Large intestine (tissue), 3 donors: Measurements from ENCODE around the gene ABCF2. TPM values are rescaled to one million over a fixed set of nuclear protein-coding genes. Genes with fewer than 3 reads are reported as not detected.

Source experiments
- DNase-seq, 2 donors: peaks; one replicate each; pipeline versions ENCODE4 v3.0.0 to v3.0.0-alpha.2; 2013
- H3K27ac ChIP-seq: one replicate; pipeline ENCODE4 v1.5.1; 2013; ENCODE audit warnings: low read length
- H3K27me3 ChIP-seq: 2 replicates; pipeline ENCODE4 v1.6.1; 2013; ENCODE audit warnings: low read length; ENCODE audit not compliant: control insufficient read depth, insufficient read depth
- H3K36me3 ChIP-seq: 2 replicates; pipeline ENCODE4 v1.6.1; 2013; ENCODE audit warnings: low read length; ENCODE audit not compliant: control insufficient read depth, insufficient read depth
- H3K4me1 ChIP-seq: one replicate; pipeline ENCODE4 v1.6.1; 2013; ENCODE audit warnings: low read length; ENCODE audit not compliant: control insufficient read depth, insufficient read depth
- H3K4me3 ChIP-seq: one replicate; pipeline ENCODE4 v1.5.1; 2013; ENCODE audit warnings: low read length
- H3K9me3 ChIP-seq: one replicate; pipeline ENCODE4 v1.6.1; 2013; ENCODE audit warnings: mild to moderate bottlenecking, low read depth, low read length, moderate library complexity; ENCODE audit not compliant: control insufficient read depth
- WGBS: methylation state at CpG from one replicate; pipeline ENCODE4 v1.1.5; 2013; ENCODE audit warnings: low lambda C conversion rate; ENCODE audit not compliant: insufficient coverage; 5-methylcytosine and 5-hydroxymethylcytosine counted together
- polyA plus RNA-seq: library from polyadenylated mRNA; unstranded; fragments of 120-200 nt; gene quantifications from one replicate; pipeline ENCODE4 v1.2.1, GENCODE V29; 2013

The ABCF2 gene
- polyA plus RNA-seq, 1 donor, result 19.1 TPM

DNA sequence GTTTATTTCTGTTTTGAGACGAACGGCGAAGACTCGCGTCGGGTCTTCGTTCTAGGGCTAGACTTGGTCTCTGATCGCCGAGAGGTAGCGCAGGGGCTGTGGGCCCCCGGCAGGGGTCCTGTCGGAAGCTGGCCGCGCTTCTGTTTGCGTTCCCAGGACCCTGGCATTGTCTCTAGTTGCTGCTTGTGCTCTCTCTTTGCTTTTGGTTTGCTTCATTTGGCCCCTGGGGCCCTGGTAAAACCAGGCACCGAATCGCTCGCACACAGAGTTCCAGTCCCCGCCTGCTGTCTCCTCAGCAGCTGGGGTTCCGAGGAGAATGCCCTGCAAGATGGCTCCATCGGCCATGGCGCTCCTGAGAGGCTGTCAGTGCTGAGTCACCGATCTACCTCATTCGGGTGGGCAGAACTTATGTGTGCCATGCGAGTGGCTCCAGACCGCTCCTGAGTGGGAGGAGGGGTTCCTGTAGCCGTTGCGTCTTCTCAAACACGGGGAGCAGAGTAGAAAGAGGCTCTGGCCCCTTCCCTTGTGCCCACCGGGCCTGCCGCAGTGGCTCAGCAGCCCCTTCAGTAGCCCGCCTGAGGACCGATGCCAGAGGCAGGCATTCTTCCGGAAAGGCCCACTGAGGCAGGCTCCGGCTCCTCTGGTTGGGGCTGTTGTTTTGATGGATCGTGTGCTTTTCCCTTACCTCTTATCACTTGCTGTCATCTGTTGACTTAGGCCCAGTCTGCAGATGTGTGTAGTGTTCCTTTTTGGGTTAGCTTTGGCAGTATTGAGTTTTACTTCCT lies 6.1 kb upstream of the ABCF2 start:
- peaks cover 5% of the 10 kb centered on the region for H3K4me1 ChIP-seq
- peak in 1 of 2 donors; percentile 48 for DNase-seq
- H3K9me3 ChIP-seq, result peaks cover 5% of the 10 kb centered on the region
- peak overlapping the region; percentile 40 for H3K27ac ChIP-seq
- H3K36me3 ChIP-seq, result peaks cover 33% of the 10 kb centered on the region
- WGBS, result no CpG with 5 or more reads among the region's 36 CpGs
- peak overlapping the region; percentile 94 for H3K4me3 ChIP-seq
- no peaks in the 10 kb centered on the region for H3K27me3 ChIP-seq

DNA sequence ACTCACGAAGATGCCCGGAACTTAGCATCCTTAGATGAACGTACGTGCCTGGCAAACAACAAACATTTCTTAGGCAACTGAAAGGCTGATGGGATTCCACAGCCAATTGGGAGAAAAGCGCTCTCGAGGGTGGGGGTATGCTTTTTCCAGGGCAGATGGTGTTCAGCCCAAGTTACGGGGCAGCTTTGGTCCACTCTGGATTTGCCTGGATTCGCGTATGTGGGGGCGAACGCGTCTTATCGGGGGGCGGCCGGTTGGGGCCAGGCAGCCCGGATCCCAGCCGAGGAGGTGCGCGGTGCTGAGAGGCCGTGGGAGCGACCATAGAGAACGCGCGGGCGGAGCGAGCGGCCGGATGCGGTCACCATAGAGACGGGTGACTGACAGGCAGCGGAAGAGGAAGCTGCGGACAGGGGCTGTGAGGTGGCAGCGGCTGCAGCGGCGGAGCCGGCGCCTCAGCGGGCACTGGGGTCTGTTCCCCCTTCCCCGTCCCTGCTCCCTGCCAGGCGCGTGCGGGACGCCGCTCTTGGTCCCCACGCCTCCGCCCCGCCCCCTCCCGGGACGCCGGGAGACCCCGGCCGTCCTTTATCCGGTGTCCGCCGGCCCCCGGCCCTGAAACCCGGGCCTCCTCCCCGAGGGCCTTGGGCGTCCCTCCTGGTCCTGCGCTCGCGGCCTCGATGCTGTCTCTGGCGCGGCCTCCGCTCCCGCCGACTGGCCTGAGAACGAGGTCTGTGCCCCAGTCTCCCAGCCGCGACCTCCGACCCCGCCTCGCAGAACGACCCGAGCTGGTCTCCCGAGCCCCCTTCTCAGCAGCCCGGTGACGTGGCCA lies 5.3 kb upstream of the ABCF2 start, which contains the start of gene CHPF2:
Gene CHPF2, plus strand, starts transcription at position 393 of the 826 bp plus-strand sequence. CDS start 1,529 bp downstream, outside the sequence.
- WGBS, result no CpG with 5 or more reads among the region's 79 CpGs
- Histone ChIP-seq H3K27ac (peak within 1 kb of the TSS; percentile 40), H3K36me3 (peaks cover 25% of the 10 kb centered on the region), H3K27me3 (no peaks in the 10 kb centered on the region), H3K9me3 (no peaks in the 10 kb centered on the region), H3K4me3 (peak within 1 kb of the TSS; percentile 94), H3K4me1 (peaks cover 8% of the 10 kb centered on the region)
- DNase-seq, result peak; percentile 84 to 89

DNA sequence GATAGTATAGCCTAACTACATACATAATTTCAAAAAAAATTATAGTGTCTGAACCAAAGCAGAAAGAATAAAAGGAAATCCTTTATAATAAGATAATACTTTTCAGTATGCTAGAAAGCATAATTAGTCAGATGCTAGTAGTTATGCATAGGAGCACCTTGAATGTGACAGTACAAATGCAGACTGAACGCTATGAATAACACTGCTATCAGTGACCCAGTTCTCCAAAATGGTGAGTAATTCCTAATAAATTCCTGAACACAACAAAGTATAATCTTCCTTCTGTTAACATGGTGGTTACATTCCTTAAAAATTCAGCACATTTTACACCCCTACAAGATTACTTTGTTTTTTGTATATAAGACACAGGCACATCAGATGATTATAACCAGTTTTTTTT lies 4.1 kb upstream of the ABCF2 start:
- Histone ChIP-seq H3K4me1 (peaks cover 11% of the 10 kb centered on the region), H3K27me3 (no peaks in the 10 kb centered on the region), H3K36me3 (peaks cover 14% of the 10 kb centered on the region), H3K27ac (no peak overlapping the region), H3K4me3 (no peak overlapping the region), H3K9me3 (no peaks in the 10 kb centered on the region)
- 100% methylated on average over 1 of the region's 1 CpG for WGBS
- DNase-seq, result no peak

DNA sequence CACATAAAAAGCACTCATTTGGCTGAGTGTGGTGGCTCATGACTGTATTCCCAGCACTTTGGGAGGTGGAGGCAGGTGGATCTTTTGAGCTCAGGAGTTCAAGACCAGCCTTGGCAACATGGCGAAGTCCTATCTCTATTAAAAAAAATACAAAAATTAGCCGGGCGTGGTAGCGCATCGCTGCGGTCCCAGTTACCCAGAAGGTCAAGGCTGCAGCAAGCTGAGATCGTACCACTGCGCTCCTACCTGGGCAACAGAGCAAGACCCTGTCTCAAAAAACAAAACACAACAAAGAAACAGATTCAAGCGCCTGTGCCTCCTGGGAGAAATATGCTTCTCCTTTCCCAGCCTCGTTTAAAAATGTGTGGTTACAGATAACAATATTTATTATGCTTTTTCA lies 2.2 kb upstream of the ABCF2 start:
- DNase-seq, result no peak
- H3K27me3 ChIP-seq, result no peaks in the 10 kb centered on the region
- no peaks in the 10 kb centered on the region for H3K9me3 ChIP-seq
- H3K36me3 ChIP-seq, result peaks cover 9% of the 10 kb centered on the region
- WGBS, result no CpG with 5 or more reads among the region's 10 CpGs
- no peak overlapping the region for H3K4me3 ChIP-seq
- no peak overlapping the region for H3K27ac ChIP-seq
- H3K4me1 ChIP-seq, result peaks cover 14% of the 10 kb centered on the region

DNA sequence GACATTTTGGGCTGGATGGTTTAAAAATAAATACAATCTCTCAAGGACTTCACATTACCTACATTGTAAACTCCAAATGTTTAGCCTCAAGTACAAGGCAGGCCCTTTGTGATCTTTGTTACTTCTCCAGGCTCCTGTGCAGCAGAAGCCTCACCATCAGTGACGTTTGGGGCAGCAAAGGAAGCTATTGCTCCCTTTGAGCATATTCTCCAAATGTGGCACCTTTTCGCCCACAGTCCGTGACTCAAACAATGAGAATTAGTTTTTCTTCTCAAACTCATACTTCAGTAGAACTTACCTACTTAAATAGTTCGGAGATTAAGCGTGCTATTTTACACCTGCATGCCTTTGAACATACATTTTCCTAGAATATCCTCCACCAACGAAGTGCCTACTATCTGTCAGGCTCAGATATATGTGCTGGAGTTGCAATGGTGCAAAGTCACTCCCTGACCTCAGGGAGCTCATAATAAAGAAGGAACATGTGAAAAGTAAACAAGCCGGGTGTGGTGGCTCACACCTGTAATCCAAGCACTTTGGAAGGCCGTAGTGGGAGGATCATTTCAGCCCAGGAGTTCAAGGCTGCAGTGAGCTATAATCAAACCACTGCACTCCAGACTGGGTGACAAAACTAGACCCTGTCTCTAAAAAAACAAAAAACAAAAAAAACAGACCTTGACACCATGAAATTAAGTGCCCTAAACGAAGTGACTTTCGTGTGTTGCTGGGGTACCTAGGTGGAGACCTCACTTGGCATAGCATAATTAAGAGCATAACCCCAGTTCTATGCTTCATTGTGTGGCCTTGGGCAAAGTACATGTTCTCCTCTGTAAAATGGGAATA lies 1.2 kb upstream of the ABCF2 start:
- WGBS, result 61% methylated on average over 3 of the region's 10 CpGs
- H3K27ac ChIP-seq, result peak overlapping the region; percentile 71

DNA sequence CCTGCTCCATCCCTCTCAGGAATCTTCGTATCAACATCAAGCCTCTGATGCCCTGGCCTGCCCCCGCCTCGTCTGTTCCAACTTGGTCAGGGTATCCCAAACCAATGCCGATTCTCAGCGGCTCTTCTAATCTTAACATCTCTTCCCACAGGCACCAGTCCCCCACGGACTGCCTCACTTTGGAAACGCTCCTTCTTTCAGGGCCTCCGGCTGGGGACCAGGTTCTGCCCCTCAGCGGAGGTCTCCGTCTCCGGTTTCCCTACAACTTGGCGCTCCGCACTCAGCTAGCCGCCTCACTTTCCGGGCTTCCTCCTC lies 488 bp downstream of the ABCF2 start:
- peak overlapping the region; percentile 66 for H3K4me3 ChIP-seq
- no CpG with 5 or more reads among the region's 15 CpGs for WGBS
- no peaks in the 10 kb centered on the region for H3K9me3 ChIP-seq
- peaks cover 14% of the 10 kb centered on the region for H3K4me1 ChIP-seq
- H3K36me3 ChIP-seq, result peaks cover 33% of the 10 kb centered on the region
- no peaks in the 10 kb centered on the region for H3K27me3 ChIP-seq
- no peak for DNase-seq
- H3K27ac ChIP-seq, result no peak overlapping the region

More for the DNA sequence above, 1.2 kb upstream of the ABCF2 start:
- H3K4me1 ChIP-seq, result peaks cover 14% of the 10 kb centered on the region
- peak in 1 of 2 donors; percentile 52 for DNase-seq
- H3K27me3 ChIP-seq, result no peaks in the 10 kb centered on the region
- peaks cover 19% of the 10 kb centered on the region for H3K36me3 ChIP-seq
- peak overlapping the region; percentile 66 for H3K4me3 ChIP-seq
- no peaks in the 10 kb centered on the region for H3K9me3 ChIP-seq

DNA sequence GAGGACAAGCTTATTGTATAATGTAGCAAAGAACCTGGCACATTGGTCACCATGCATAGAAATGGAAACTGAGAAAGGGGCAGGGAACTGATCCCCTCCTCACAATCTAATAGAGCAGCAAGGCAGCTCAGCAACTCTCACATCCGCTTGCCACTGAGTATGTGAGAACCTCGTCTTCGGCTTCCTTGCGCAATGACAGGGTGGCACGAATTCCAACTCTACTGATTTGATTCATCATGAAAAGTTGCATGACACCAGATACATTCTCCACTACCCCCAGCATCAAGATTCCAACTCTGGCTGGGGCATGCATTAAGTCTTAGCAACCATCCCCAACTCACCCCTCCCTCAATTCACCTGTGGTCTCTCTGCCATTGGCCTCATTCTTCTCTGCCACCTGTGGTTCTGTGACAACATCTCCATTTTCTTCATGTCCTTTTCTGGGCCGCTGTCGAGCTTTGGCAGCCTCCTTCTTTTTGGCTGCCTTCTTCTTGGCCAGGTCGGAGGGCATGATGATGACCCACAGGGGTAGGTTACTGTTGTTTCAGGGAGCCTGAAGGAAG lies 976 bp downstream of the ABCF2 start:
- H3K27me3 ChIP-seq, result no peaks in the 10 kb centered on the region
- peak overlapping the region; percentile 66 for H3K4me3 ChIP-seq
- DNase-seq, result no peak
- WGBS, result 74% methylated on average over 5 of the region's 8 CpGs
- no peak overlapping the region for H3K27ac ChIP-seq
- no peaks in the 10 kb centered on the region for H3K9me3 ChIP-seq
- H3K36me3 ChIP-seq, result peaks cover 35% of the 10 kb centered on the region
- peaks cover 14% of the 10 kb centered on the region for H3K4me1 ChIP-seq

DNA sequence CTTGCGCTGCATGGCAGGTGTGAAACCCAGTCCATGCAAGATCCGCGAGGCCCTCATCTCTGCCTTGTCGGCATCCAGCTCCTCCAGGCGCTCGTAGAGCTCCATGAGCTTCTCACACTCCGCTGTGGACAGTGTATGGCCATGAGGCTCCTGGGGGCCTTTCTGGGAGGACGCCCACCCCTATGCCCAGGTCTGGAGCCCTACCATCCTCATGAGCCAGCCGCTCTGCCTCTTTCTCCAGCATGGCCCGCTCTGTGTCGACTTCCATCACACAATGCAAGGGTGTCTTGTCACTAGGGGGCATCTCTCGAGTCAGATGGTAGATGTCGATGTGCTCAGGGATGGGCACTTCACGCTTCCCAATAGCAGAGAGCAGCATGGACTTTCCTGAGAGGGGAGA lies 3.3 kb downstream of the ABCF2 start:
- no peaks in the 10 kb centered on the region for H3K27me3 ChIP-seq
- WGBS, result no CpG with 5 or more reads among the region's 14 CpGs
- peaks cover 14% of the 10 kb centered on the region for H3K4me1 ChIP-seq
- no peak overlapping the region for H3K4me3 ChIP-seq
- no peak for DNase-seq
- H3K27ac ChIP-seq, result no peak overlapping the region
- peaks cover 47% of the 10 kb centered on the region for H3K36me3 ChIP-seq
- no peaks in the 10 kb centered on the region for H3K9me3 ChIP-seq

DNA sequence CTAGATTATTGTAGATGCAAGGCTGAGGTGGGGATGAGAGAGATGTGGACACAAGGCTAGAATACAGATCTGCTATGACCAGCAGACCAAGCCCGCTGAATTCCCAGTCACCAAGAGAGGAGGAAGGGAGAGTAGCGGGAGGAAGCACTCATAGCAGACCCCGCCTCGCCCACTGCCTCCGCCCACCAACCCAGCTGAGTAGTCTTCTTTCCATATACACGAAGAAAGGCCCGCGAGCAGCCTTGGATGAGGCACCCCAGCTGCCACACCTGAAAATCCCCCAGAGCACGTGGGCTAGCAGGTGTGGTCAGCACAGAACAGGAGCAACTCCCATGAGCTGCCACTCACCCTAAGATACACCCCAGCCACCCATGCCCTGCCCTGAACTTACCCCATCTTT lies 8.8 kb downstream of the ABCF2 start:
- Histone ChIP-seq H3K36me3 (peaks cover 78% of the 10 kb centered on the region), H3K4me3 (no peak overlapping the region), H3K27ac (no peak overlapping the region), H3K9me3 (no peaks in the 10 kb centered on the region), H3K27me3 (no peaks in the 10 kb centered on the region), H3K4me1 (no peaks in the 10 kb centered on the region)
- no peak for DNase-seq
- WGBS, result no CpG with 5 or more reads among the region's 9 CpGs

DNA sequence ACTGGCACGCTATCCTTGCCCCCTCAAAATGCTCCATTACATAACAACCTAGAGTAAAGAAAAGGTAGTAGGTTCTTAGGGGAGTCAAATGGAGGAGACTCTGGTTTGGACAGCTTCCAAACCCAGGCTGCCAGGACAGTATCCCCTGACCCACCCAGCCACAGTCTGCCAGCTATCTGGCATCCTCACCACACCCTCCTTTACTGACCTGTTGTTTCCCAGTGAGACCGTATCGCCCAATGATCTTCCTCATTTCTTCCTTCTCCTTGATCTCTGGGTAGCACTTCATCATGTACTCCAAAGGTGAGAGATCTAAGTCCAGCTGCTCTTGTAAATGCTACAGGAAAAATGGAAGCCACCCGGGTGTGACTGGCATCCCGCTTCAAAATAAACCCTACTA lies 11.6 kb downstream of the ABCF2 start:
- H3K27ac ChIP-seq, result no peak overlapping the region
- no CpG with 5 or more reads among the region's 5 CpGs for WGBS
- H3K27me3 ChIP-seq, result no peaks in the 10 kb centered on the region
- no peak for DNase-seq
- H3K4me3 ChIP-seq, result no peak overlapping the region
- H3K9me3 ChIP-seq, result no peaks in the 10 kb centered on the region
- H3K4me1 ChIP-seq, result no peaks in the 10 kb centered on the region
- H3K36me3 ChIP-seq, result peaks cover 66% of the 10 kb centered on the region
